ENCODE data around the gene NGB. TPM values are rescaled to one million over a fixed set of nuclear protein-coding genes. Genes with fewer than 3 reads are reported as not detected.
A peak's percentile ranks its signal among the peaks of the same experiment; 100 is the strongest.

Gene NGB
- total and polyA plus RNA-seq, 2 of the 8 experiments (the other 6 are each of a cell fraction or from before 2014, with no cell fraction given) = 0.30 to 0.60 TPM

DNA sequence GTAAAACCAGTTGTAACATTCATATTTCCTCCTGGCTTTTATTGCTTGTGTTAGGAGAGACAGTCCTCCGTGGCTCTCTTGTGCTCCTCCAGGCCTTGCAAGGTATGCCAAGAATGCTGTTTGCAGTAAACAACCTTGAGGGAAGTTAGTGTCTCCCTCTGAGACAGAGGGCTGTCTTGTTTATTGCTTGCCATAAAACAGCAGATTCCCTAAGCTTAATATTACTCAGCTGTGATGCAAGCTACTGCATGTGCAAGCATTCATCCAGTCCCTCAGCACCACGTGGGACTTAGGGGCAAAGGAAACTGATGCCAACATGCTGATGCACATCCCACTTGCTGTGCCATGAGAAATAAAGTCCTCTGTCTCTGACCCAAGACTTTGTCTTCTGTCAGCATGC, 43.0 kb upstream of the NGB start:
- H3K56ac ChIP-seq (replicated peaks; ENCODE audit: insufficient read length, low read depth, low read length) = no peak overlapping the region
- CTCF ChIA-PET (ENCODE audit: partially characterized antibody) = interaction anchor here (1.0 to 8.6 kb wide), 11 partner anchors 12 to 161 kb away, joined by 3 to 353 read pairs (median 8); partner anchors contain the start of genes SAMD15 and TMED8
- H3K27me3 ChIP-seq (replicated peaks in 1 of 4; ENCODE audit: control insufficient read depth in 3 of 4, extremely low read depth in 1 of 4, insufficient read depth in 3 of 4, low read length in 3 of 4) = no peaks in the 10 kb centered on the region
- no peak overlapping the region for H2BK120ac ChIP-seq (replicated peaks; ENCODE audit: low read depth, low read length)
- H3K4me3 ChIP-seq (ENCODE audit: extremely low read depth in 1 of 4, insufficient read depth in 2 of 4, low read depth in 3 of 4, low read length in 4 of 4) = no peak overlapping the region
- H2BK15ac ChIP-seq (ENCODE audit: low read length) = no peak overlapping the region; the same call in 1 of the 2 replicates
- POLR2A ChIA-PET (ENCODE audit: partially characterized antibody) = interaction anchor here (1.0 to 2.0 kb wide), 2 partner anchors 19 to 58 kb away, joined by 3 to 6 read pairs; no protein-coding TSS in a partner anchor
- H3K79me1 ChIP-seq (ENCODE audit: low read depth, low read length) = peaks cover 10% of the 10 kb centered on the region
- DNase-seq (ENCODE audit: low read depth in 1 of 2, low spot score in 2 of 2) = no peak
- no peak overlapping the region for H4K5ac ChIP-seq (ENCODE audit: insufficient read length, low read depth, low read length)
- WGBS, 2 experiments (ENCODE audit: extremely low coverage in 1 of 2, insufficient coverage in 1 of 2, insufficient read length in 1 of 2, insufficient replicate concordance in 2 of 2, low coverage in 1 of 2, low lambda C conversion rate in 2 of 2, missing lambda C conversion rate in 1 of 2) = 19% methylated on average over 2 of the region's 2 CpGs; no CpG with 5 or more reads in 1 of the 2 experiments
- H3K4me1 ChIP-seq (replicated peaks in 1 of 4; ENCODE audit: control insufficient read depth in 3 of 4, insufficient read depth in 4 of 4, low read length in 3 of 4) = peaks cover 11 to 25% (median 14%) of the 10 kb centered on the region in 4 experiments; a peak in 6 of 7 replicates
- FAIRE-seq = peak; percentile 74
- H3K14ac ChIP-seq (ENCODE audit: insufficient read length) = no peak overlapping the region
- no peaks in the 10 kb centered on the region for H3K23me2 ChIP-seq (ENCODE audit: low read depth, low read length)
- no peak overlapping the region; the same call in 1 of the 2 replicates for H3K18ac ChIP-seq (ENCODE audit: extremely low read depth, low read length)
- H3K36me3 ChIP-seq (ENCODE audit: control insufficient read depth in 2 of 4, insufficient read depth in 4 of 4, low read length in 3 of 4) = no peaks in the 10 kb centered on the region
- no peak overlapping the region for H2AFZ ChIP-seq (ENCODE audit: low read length)
- no peak overlapping the region for H4K8ac ChIP-seq (ENCODE audit: extremely low read depth, insufficient read depth, low read length)
- H3K4me2 ChIP-seq (ENCODE audit: insufficient read depth in 1 of 2, low read depth in 2 of 2, low read length in 2 of 2) = peak overlapping the region; percentile 34 to 43; a peak in 3 of 4 replicates
- peak overlapping the region; percentile 57; the same call in 1 of the 2 replicates for H2AK5ac ChIP-seq (ENCODE audit: low read depth, low read length)
- H2BK20ac ChIP-seq (ENCODE audit: low read length) = no peak overlapping the region
- no peak overlapping the region for H3K4ac ChIP-seq (replicated peaks; ENCODE audit: insufficient read length, low read depth, low read length)
- H3K27ac ChIP-seq (ENCODE audit: low read depth, low read length) = peak overlapping the region; percentile 73; the same call in 1 of the 2 replicates
- peak overlapping the region; percentile 63 for H2BK12ac ChIP-seq (ENCODE audit: low read depth, low read length)
- peak overlapping the region in 1 of 4 experiments; percentile 14; a peak in 1 of 7 replicates for H3K9ac ChIP-seq (replicated peaks in 1 of 4; ENCODE audit: extremely low read depth in 1 of 4, low read depth in 3 of 4, low read length in 3 of 4)
- no peaks in the 10 kb centered on the region for H3K9me3 ChIP-seq (ENCODE audit: insufficient read depth in 2 of 2, low read depth in 1 of 2, low read length in 1 of 2)
- H3K23ac ChIP-seq (ENCODE audit: insufficient read length) = no peak overlapping the region
- H3K79me2 ChIP-seq (ENCODE audit: control insufficient read depth in 1 of 2, insufficient read depth in 2 of 2, low read length in 2 of 2) = peaks cover 6 to 47% of the 10 kb centered on the region in 2 experiments
- H4K91ac ChIP-seq (replicated peaks; ENCODE audit: insufficient read length, low read length) = no peak overlapping the region
- peak overlapping the region; percentile 20; the same call in 1 of the 2 replicates for H2BK5ac ChIP-seq (ENCODE audit: low read depth, low read length)
- H4K20me1 ChIP-seq (replicated peaks in 1 of 2; ENCODE audit: control insufficient read depth in 1 of 2, insufficient read depth in 2 of 2, low read length in 2 of 2) = peaks cover 0 to 2% of the 10 kb centered on the region in 2 experiments
- TF ChIP-seq CTBP2 (IDR thresholded peaks at IDR 0.05; ENCODE audit: borderline replicate concordance, insufficient read depth, insufficient read length, low read length) = no peak
- no peak for TF ChIP-seq POU5F1 (IDR thresholded peaks at IDR 0.05; ENCODE audit: low read depth, low read length)
- TF ChIP-seq POLR2A (IDR thresholded peaks at IDR 0.05; ENCODE audit: control extremely low read depth in 1 of 2, low read depth in 2 of 2, low read length in 2 of 2) = no peak
- no peak for TF ChIP-seq SIX5 (IDR thresholded peaks at IDR 0.05; ENCODE audit: low read depth, low read length)
- 0 out of 2 replicates have a peak, but pooled peaks have one; percentile 26 for TF ChIP-seq TAF1 (IDR thresholded peaks at IDR 0.05; ENCODE audit: low read depth, low read length)
- peak; percentile 99 for TF ChIP-seq TEAD4 (IDR thresholded peaks at IDR 0.05; ENCODE audit: low read depth, low read length)
- TF ChIP-seq PHF8 (conservative IDR thresholded peaks at IDR 0.05; ENCODE audit: low read depth, low read length) = no peak
- no peak for TF ChIP-seq KDM4A (IDR thresholded peaks at IDR 0.05; ENCODE audit: low read depth, low read length, severe bottlenecking)
- no peak for TF ChIP-seq BCL11A (IDR thresholded peaks at IDR 0.05; ENCODE audit: low read depth in 2 of 2, low read length in 2 of 2)
- no peak for TF ChIP-seq CBX8 (IDR thresholded peaks at IDR 0.05; ENCODE audit: borderline replicate concordance, low read depth, low read length)
- no peak for TF ChIP-seq RFX5 (IDR thresholded peaks at IDR 0.05; ENCODE audit: borderline replicate concordance, low read depth, low read length)
- TF ChIP-seq, protein P1, sequence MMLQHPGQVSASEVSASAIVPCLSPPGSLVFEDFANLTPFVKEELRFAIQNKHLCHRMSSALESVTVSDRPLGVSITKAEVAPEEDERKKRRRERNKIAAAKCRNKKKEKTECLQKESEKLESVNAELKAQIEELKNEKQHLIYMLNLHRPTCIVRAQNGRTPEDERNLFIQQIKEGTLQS (IDR thresholded peaks at IDR 0.05; ENCODE audit: insufficient read depth, low read depth, low read length) = no peak
- no peak for TF ChIP-seq SP2 (IDR thresholded peaks at IDR 0.05; ENCODE audit: low read length)

Data from H1 (cell line).